OCI-LY1 (cell line): ENCODE measurements around the gene PLA2G15.
A peak's percentile ranks its signal among the peaks of the same experiment; 100 is the strongest.

Source experiments
- H2AFZ ChIP-seq: fragments of 200-600 bp; sonication (generic), shearing (Covaris generic); 2 replicates; pipeline ENCODE4 v1.6.0; 2014; ENCODE audit warnings: antibody characterized with exemption, mild to moderate bottlenecking, low read length
- H3F3A ChIP-seq: fragments of 200-600 bp; sonication (generic), shearing (Covaris generic); 2 replicates; pipeline ENCODE4 v1.6.0; 2014; ENCODE audit warnings: mild to moderate bottlenecking, antibody characterized with exemption, low read length, moderate library complexity; ENCODE audit not compliant: insufficient read depth
- H3K27ac ChIP-seq: fragments of 200-600 bp; sonication (generic); 2 replicates; pipeline ENCODE4 v1.5.1; 2014; ENCODE audit warnings: low read length, mixed run types, mild to moderate bottlenecking, low read depth; ENCODE audit not compliant: poor library complexity, severe bottlenecking
- H3K27me3 ChIP-seq: fragments of 200-600 bp; sonication (generic); 2 replicates; pipeline ENCODE4 v1.6.0; 2014; ENCODE audit warnings: antibody characterized with exemption, mild to moderate bottlenecking, low read length, moderate library complexity; ENCODE audit not compliant: insufficient read depth
- H3K36me3 ChIP-seq: fragments of 200-600 bp; sonication (generic); 2 replicates; pipeline ENCODE4 v1.6.1; 2014; ENCODE audit warnings: mild to moderate bottlenecking, antibody characterized with exemption, low read length, moderate library complexity, mixed read lengths; ENCODE audit not compliant: insufficient read depth
- H3K4me1 ChIP-seq: fragments of 200-600 bp; sonication (generic); 2 replicates; pipeline ENCODE4 v1.5.1; 2014; ENCODE audit warnings: mild to moderate bottlenecking, low read length, moderate library complexity; ENCODE audit not compliant: insufficient read depth, severe bottlenecking
- H3K4me2 ChIP-seq: fragments of 200-600 bp; sonication (generic), shearing (Covaris generic); 2 replicates; pipeline ENCODE4 v1.6.1; 2014; ENCODE audit warnings: low read length
- H3K4me3 ChIP-seq: fragments of 200-600 bp; sonication (generic); 2 replicates; pipeline ENCODE4 v1.5.1; 2014; ENCODE audit warnings: low read length, low read depth, mild to moderate bottlenecking, mixed read lengths; ENCODE audit not compliant: poor library complexity, severe bottlenecking
- H3K79me2 ChIP-seq: fragments of 200-600 bp; shearing (Covaris generic); 2 replicates; pipeline ENCODE4 v1.6.1; 2016; ENCODE audit warnings: mixed run types, low read length, mixed read lengths; ENCODE audit not compliant: insufficient read depth
- H3K9ac ChIP-seq: fragments of 200-600 bp; sonication (generic), shearing (Covaris generic); 2 replicates; pipeline ENCODE4 v1.6.1; 2014; ENCODE audit warnings: mild to moderate bottlenecking, low read length, mixed read lengths
- H3K9me2 ChIP-seq: fragments of 200-600 bp; sonication (generic), shearing (Covaris generic); 2 replicates; pipeline ENCODE4 v1.6.1; 2014; ENCODE audit warnings: low read depth, mild to moderate bottlenecking, low read length, mixed read lengths
- H3K9me3 ChIP-seq: fragments of 200-600 bp; shearing (Covaris generic); 2 replicates; pipeline ENCODE4 v1.6.1; 2014; ENCODE audit warnings: low read length, mixed read lengths
- H4K20me1 ChIP-seq: fragments of 200-600 bp; sonication (generic), shearing (Covaris generic); 2 replicates; pipeline ENCODE4 v1.6.0; 2016; ENCODE audit warnings: mild to moderate bottlenecking, low read length; ENCODE audit not compliant: insufficient read depth
- EZH2 ChIP-seq: fragments of 200-600 bp; sonication (generic), shearing (Covaris generic); IDR thresholded peaks from 2 replicates; pipeline ENCODE4 v1.8.0; 2017; ENCODE audit warnings: borderline replicate concordance, mixed run types, mild to moderate bottlenecking, antibody characterized with exemption, low read length, moderate library complexity, mixed read lengths
- TF ChIP-seq, protein P1 (sequence below): fragments of 200-600 bp; sonication (generic), shearing (Covaris generic); IDR thresholded peaks from 2 replicates; pipeline ENCODE4 v1.5.1; 2017; ENCODE audit warnings: mild to moderate bottlenecking, antibody characterized with exemption, low read length, moderate library complexity, mixed read lengths

The PLA2G15 gene, protein sequence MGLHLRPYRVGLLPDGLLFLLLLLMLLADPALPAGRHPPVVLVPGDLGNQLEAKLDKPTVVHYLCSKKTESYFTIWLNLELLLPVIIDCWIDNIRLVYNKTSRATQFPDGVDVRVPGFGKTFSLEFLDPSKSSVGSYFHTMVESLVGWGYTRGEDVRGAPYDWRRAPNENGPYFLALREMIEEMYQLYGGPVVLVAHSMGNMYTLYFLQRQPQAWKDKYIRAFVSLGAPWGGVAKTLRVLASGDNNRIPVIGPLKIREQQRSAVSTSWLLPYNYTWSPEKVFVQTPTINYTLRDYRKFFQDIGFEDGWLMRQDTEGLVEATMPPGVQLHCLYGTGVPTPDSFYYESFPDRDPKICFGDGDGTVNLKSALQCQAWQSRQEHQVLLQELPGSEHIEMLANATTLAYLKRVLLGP

DNA sequence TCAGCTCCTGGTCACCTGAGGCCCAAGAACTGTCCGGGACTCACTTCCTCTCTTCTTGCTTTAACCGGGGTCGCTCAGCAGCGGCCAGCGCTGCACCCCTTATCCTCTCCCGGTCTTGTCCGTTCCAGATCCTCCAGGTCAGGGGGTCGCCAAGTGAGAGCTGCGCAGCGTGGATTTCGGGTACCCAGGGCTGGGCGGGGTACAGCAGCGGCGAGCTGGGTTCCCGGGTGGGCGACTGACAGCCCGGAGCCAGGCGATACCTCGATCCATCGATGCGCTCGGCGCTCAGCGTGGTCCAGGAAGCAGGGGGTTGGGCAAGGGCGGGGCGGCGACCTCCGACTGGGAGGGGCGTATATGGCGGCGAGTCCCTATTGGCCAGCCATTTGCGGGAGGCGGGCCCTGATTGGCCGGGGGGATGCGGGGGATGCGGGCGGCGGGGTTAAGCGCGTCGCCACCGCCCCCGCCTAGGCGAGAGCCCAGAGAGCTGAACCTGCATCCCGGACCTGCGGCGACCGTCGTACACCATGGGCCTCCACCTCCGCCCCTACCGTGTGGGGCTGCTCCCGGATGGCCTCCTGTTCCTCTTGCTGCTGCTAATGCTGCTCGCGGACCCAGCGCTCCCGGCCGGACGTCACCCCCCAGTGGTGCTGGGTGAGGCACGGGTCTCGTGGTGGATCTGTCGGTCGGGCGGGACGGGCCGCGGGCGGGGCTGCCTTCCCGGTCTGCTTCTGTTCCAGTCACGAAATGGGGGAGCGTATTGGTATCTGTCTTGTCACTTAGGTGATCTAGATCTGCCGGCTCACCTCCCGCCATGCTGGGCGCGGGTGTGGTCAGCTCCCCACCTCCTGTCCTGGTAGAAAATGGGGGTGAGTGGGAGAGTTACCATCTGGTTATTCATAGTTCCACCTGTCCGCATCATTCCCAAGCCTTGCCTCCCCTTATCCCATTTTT, at the start of gene PLA2G15:
Gene PLA2G15, plus strand, starts transcription at position 471 of the 951 bp plus-strand sequence. Its CDS starts 54 bp downstream, at position 525.
- peaks cover 17% of the 10 kb centered on the region for H3K36me3 ChIP-seq
- H2AFZ ChIP-seq: no peak within 1 kb of the TSS
- TF ChIP-seq, protein P1, sequence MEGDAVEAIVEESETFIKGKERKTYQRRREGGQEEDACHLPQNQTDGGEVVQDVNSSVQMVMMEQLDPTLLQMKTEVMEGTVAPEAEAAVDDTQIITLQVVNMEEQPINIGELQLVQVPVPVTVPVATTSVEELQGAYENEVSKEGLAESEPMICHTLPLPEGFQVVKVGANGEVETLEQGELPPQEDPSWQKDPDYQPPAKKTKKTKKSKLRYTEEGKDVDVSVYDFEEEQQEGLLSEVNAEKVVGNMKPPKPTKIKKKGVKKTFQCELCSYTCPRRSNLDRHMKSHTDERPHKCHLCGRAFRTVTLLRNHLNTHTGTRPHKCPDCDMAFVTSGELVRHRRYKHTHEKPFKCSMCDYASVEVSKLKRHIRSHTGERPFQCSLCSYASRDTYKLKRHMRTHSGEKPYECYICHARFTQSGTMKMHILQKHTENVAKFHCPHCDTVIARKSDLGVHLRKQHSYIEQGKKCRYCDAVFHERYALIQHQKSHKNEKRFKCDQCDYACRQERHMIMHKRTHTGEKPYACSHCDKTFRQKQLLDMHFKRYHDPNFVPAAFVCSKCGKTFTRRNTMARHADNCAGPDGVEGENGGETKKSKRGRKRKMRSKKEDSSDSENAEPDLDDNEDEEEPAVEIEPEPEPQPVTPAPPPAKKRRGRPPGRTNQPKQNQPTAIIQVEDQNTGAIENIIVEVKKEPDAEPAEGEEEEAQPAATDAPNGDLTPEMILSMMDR: no peak
- TF ChIP-seq EZH2: no peak
- H3K4me1 ChIP-seq: peaks cover 35% of the 10 kb centered on the region
- peak within 1 kb of the TSS; percentile 88 for H3K4me3 ChIP-seq
- no peaks in the 10 kb centered on the region for H3K79me2 ChIP-seq
- peak within 1 kb of the TSS; percentile 71 for H3K27ac ChIP-seq
- H3K9me3 ChIP-seq: no peaks in the 10 kb centered on the region
- H3K9me2 ChIP-seq: no peaks in the 10 kb centered on the region
- H3K4me2 ChIP-seq: peak within 1 kb of the TSS; percentile 91
- no peaks in the 10 kb centered on the region for H4K20me1 ChIP-seq
- H3K27me3 ChIP-seq: no peaks in the 10 kb centered on the region
- peak within 1 kb of the TSS; percentile 87 for H3K9ac ChIP-seq
- no peaks in the 10 kb centered on the region for H3F3A ChIP-seq

DNA sequence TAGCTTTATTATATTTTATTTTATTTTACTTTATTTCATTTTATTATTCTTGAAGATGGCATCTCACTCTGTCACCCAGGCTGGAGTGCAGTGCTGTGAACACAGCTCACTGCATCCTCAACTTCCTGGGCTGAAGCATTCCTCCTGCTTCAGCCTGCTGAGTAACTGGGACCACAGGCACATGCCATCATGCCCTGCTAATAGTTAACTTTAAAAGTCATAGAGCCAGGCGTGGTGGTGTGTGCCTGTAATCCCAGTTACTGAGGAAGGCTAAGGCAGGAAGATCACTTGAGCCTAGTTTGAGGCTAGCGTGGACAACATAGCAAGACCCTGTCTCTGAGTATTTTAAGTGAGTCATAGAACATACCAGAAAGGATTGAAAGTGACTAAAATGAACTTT, 47.9 kb upstream of the PLA2G15 start:
- Histone ChIP-seq H3K4me1 (peaks cover 25% of the 10 kb centered on the region), H4K20me1 (no peaks in the 10 kb centered on the region), H3K4me2 (no peak overlapping the region), H3K79me2 (no peaks in the 10 kb centered on the region), H3K36me3 (peaks cover 10% of the 10 kb centered on the region; the same call in 1 of the 2 replicates), H2AFZ (no peak overlapping the region), H3K9me3 (no peaks in the 10 kb centered on the region), H3K27ac (no peak overlapping the region), H3K27me3 (no peaks in the 10 kb centered on the region), H3K4me3 (no peak overlapping the region), H3K9ac (no peak overlapping the region), H3K9me2 (no peaks in the 10 kb centered on the region), H3F3A (no peaks in the 10 kb centered on the region)
- TF ChIP-seq EZH2: no peak
- TF ChIP-seq, protein P1: no peak

DNA sequence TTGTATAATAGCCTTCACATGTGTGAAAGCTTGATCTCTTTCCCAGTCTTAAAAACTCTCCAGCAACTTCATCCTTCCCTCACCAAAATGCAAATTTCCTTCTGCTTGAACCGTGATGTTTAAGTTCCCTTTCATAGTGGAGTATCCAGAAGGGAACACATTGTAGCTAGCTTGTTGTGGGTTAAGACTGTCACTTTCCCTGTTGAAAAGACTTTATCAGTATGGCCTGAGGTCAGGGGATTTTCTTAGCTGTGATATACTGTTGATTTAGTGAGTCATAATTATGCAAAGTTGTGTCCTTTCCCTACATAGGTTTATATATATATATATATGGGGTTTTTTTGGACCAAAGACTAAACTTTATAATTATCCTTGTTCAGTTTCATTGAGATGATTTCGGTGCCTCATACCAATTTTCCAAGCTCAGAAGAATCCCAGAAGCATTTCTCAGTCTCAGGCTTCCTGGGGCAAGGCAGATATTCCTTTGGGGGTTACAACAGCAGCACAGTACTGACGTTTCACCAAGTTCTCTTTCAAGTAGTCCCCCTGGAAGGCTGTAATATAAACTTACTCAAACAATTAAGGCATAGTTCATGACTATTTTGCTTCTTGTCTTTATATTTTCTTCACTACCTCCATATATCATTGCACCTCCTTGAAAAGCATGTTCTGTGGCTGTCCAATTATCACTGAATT, 44.9 kb upstream of the PLA2G15 start:
- H3K4me2 ChIP-seq: no peak overlapping the region
- no peaks in the 10 kb centered on the region for H3K36me3 ChIP-seq
- no peaks in the 10 kb centered on the region for H3F3A ChIP-seq
- H3K79me2 ChIP-seq: no peaks in the 10 kb centered on the region
- H3K4me1 ChIP-seq: peaks cover 13% of the 10 kb centered on the region
- no peaks in the 10 kb centered on the region for H3K9me3 ChIP-seq
- no peak overlapping the region for H3K4me3 ChIP-seq
- H3K27ac ChIP-seq: peak overlapping the region; percentile 52
- no peaks in the 10 kb centered on the region for H3K27me3 ChIP-seq
- no peak overlapping the region for H3K9ac ChIP-seq
- TF ChIP-seq, protein P1: no peak
- TF ChIP-seq EZH2: no peak
- H3K9me2 ChIP-seq: no peaks in the 10 kb centered on the region
- no peak overlapping the region for H2AFZ ChIP-seq
- H4K20me1 ChIP-seq: no peaks in the 10 kb centered on the region
